ENCODE measurements around the gene CIAO2A.
"Not testable (repeated sequence)": the region's sequence is repeated elsewhere in the genome, so short reads cannot be mapped to it uniquely, and the experiment has no call there.

CIAO2A gene

GRCh38 chr15:64060716-64061115 lies 32.9 kb downstream of the CIAO2A start:
- TF ChIP-seq CTCF (IDR thresholded peaks at IDR 0.05; ENCODE audit: low read depth, low read length) (no peak), MAX (IDR thresholded peaks at IDR 0.05; ENCODE audit: low read depth, low read length) (no peak), POLR2A (IDR thresholded peaks at IDR 0.05; ENCODE audit: extremely low read depth, insufficient read length) (no peak), MYC (IDR thresholded peaks at IDR 0.05; ENCODE audit: low read depth, low read length) (no peak)
- H3K4me3 ChIP-seq (ENCODE audit: low read depth, low read length), result no peak overlapping the region
- no peak for DNase-seq (ENCODE audit: low read depth)

GRCh38 chr15:64059104-64059503 lies 34.5 kb downstream of the CIAO2A start:
- DNase-seq (ENCODE audit: low read depth), result peak; percentile 33
- H3K4me3 ChIP-seq (ENCODE audit: low read depth, low read length), result not testable (repeated sequence)

- no peak for TF ChIP-seq CTCF (IDR thresholded peaks at IDR 0.05; ENCODE audit: low read depth, low read length)
- no peak for TF ChIP-seq MAX (IDR thresholded peaks at IDR 0.05; ENCODE audit: low read depth, low read length)
- TF ChIP-seq MYC (IDR thresholded peaks at IDR 0.05; ENCODE audit: low read depth, low read length), result no peak
- no peak for TF ChIP-seq POLR2A (IDR thresholded peaks at IDR 0.05; ENCODE audit: extremely low read depth, insufficient read length)
- H3K4me3 ChIP-seq (ENCODE audit: low read depth, low read length), result no peak overlapping the region
- no peak for DNase-seq (ENCODE audit: low read depth)
These were observed 35.4 kb downstream of the CIAO2A start for GRCh38 chr15:64058279-64058678.

GRCh38 chr15:64053674-64054073 lies 40.0 kb downstream of the CIAO2A start:
- not testable (repeated sequence) for H3K4me3 ChIP-seq (ENCODE audit: low read depth, low read length); DNase-seq (ENCODE audit: low read depth)

GRCh38 chr15:64052925-64053491 lies 40.6 kb downstream of the CIAO2A start:
- TF ChIP-seq MAX (IDR thresholded peaks at IDR 0.05; ENCODE audit: low read depth, low read length) (no peak), MYC (IDR thresholded peaks at IDR 0.05; ENCODE audit: low read depth, low read length) (no peak), CTCF (IDR thresholded peaks at IDR 0.05; ENCODE audit: low read depth, low read length) (no peak)
- no peak overlapping the region for H3K4me3 ChIP-seq (ENCODE audit: low read depth, low read length)
- DNase-seq (ENCODE audit: low read depth), result no peak

- no peak overlapping the region for H3K4me3 ChIP-seq (ENCODE audit: low read depth, low read length)
- no peak for DNase-seq (ENCODE audit: low read depth)
- TF ChIP-seq MAX (IDR thresholded peaks at IDR 0.05; ENCODE audit: low read depth, low read length) (no peak), MYC (IDR thresholded peaks at IDR 0.05; ENCODE audit: low read depth, low read length) (no peak), POLR2A (IDR thresholded peaks at IDR 0.05; ENCODE audit: extremely low read depth, insufficient read length) (no peak), CTCF (IDR thresholded peaks at IDR 0.05; ENCODE audit: low read depth, low read length) (no peak)
These were observed 42.0 kb downstream of the CIAO2A start for GRCh38 chr15:64051407-64052259.

GRCh38 chr15:64051093-64051402 lies 42.6 kb downstream of the CIAO2A start:
- TF ChIP-seq MYC (IDR thresholded peaks at IDR 0.05; ENCODE audit: low read depth, low read length) (no peak), CTCF (IDR thresholded peaks at IDR 0.05; ENCODE audit: low read depth, low read length) (no peak), MAX (IDR thresholded peaks at IDR 0.05; ENCODE audit: low read depth, low read length) (no peak), POLR2A (IDR thresholded peaks at IDR 0.05; ENCODE audit: extremely low read depth, insufficient read length) (no peak)
- H3K4me3 ChIP-seq (ENCODE audit: low read depth, low read length), result no peak overlapping the region
- DNase-seq (ENCODE audit: low read depth), result no peak
